ENCODE data around the gene ADCY3.

GRCh38 chr2:24842081-24843050, 77.7 kb downstream of the ADCY3 start:
- TF ChIP-seq EZH2 (IDR thresholded peaks at IDR 0.05; ENCODE audit: insufficient read depth, poor library complexity, severe bottlenecking): no peak
- no peak for TF ChIP-seq EZH2phosphoT487 (IDR thresholded peaks at IDR 0.05; ENCODE audit: insufficient read depth, low read depth)

Measured in GM23248 (cell line).